ENCODE measurements around the gene CDK2. TPM values are rescaled to one million over a fixed set of nuclear protein-coding genes. Genes with fewer than 3 reads are reported as not detected.

CDK2 gene
- polyA plus RNA-seq, 1 of the 3 experiments (the other 2 are of a cell fraction) = 43.3 TPM

- no peaks in the 10 kb centered on the region for H3K9me2 ChIP-seq
- TF ChIP-seq SIN3A (IDR thresholded peaks at IDR 0.05; ENCODE audit: borderline replicate concordance, low read depth, low read length) = no peak
- peaks cover 7 to 9% of the 10 kb centered on the region in 2 experiments; a peak in 3 of 4 replicates for H3K4me1 ChIP-seq (ENCODE audit: control insufficient read depth in 1 of 2, insufficient read depth in 2 of 2, low read depth in 1 of 2, low read length in 1 of 2)
- peak overlapping the region; percentile 63 for H2AFZ ChIP-seq (ENCODE audit: low read depth)
- H3K79me2 ChIP-seq (ENCODE audit: insufficient read depth) = peaks cover 54% of the 10 kb centered on the region
- ChIA-PET CTCF (interaction anchor here (1.2 to 2.8 kb wide), 5 partner anchors 12 to 234 kb away, joined by 3 to 28 read pairs (median 9); partner anchors contain the start of gene SUOX), POLR2A (interaction anchor here (0.6 to 2.1 kb wide), 11 partner anchors 9 to 327 kb away, joined by 3 to 15 read pairs (median 5); partner anchors contain the start of genes CS, DNAJC14, IKZF4 and ORMDL2)
- H3K9ac ChIP-seq = peak overlapping the region; percentile 73
- H3K4me2 ChIP-seq = peak overlapping the region; percentile 81
- H3K27ac ChIP-seq (ENCODE audit: low read depth in 2 of 2, low read length in 1 of 2) = peak overlapping the region; percentile 24 to 94
- H3K4me3 ChIP-seq (ENCODE audit: low read depth in 2 of 2, low read length in 1 of 2) = peak overlapping the region; percentile 55 to 67
- H3K9me3 ChIP-seq = no peaks in the 10 kb centered on the region
- H3K36me3 ChIP-seq (replicated peaks in 1 of 2; ENCODE audit: control insufficient read depth in 1 of 2, insufficient read depth in 2 of 2, low read length in 1 of 2) = peaks cover 10 to 23% of the 10 kb centered on the region in 2 experiments
- no peak for DNase-seq
- H3K27me3 ChIP-seq (ENCODE audit: insufficient read depth) = no peaks in the 10 kb centered on the region
- no peaks in the 10 kb centered on the region for H4K20me1 ChIP-seq (ENCODE audit: insufficient read depth)
- H3F3A ChIP-seq (replicated peaks; ENCODE audit: insufficient read depth) = peaks cover 18% of the 10 kb centered on the region
- WGBS (ENCODE audit: low lambda C conversion rate) = 7% methylated on average over 18 of the region's 18 CpGs
These were observed 6.4 kb downstream of the CDK2 start for GRCh38 chr12:55972911-55973598.

DNA sequence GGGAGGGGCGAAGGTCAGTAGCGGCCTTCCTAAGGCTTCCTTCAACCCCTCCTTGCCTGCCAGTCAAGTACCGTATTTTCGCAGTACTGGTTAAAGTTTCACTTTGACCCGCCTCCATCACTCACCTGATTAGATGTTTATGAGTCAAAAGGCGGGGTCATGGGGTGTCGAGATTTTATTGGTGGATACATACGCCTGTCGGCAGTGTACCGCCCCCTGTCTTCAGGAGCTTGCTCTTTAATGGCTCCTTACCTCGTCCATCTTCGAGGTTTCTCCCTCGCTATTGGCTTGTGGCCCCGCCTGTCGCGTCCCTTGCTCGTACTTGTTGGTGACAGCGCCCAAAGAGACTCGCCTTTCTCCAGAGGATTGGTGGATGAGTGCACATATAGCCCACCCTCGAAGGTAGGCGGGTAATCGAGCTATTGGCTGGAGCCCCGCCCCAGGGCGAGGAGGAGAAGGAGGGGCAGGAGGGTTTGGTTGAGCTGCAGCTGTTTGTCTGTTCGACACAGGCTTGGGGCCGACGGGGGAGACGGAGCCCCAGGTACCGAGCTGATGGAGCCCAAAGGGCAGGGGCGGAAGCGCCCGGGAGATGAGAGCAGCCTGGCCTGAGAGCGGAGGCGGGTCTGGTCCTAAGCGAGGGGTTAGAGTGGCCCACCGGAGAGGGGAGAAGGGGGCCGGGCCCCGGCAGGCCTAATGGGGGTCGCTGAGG, 7.1 kb downstream of the CDK2 start, which contains the start of gene RAB5B:
Gene RAB5B, plus strand, starts transcription at position 480 of the 709 bp plus-strand sequence. CDS start 12,883 bp downstream, outside the sequence.
- DNase-seq = peak; percentile 94
- Histone ChIP-seq H3K27ac (ENCODE audit: low read depth in 2 of 2, low read length in 1 of 2) (peak within 1 kb of the TSS; percentile 83 to 94), H3K9me3 (no peaks in the 10 kb centered on the region), H3K27me3 (ENCODE audit: insufficient read depth) (no peaks in the 10 kb centered on the region), H3K4me2 (peak within 1 kb of the TSS; percentile 85), H3K79me2 (ENCODE audit: insufficient read depth) (peaks cover 55% of the 10 kb centered on the region), H3F3A (replicated peaks; ENCODE audit: insufficient read depth) (peaks cover 18% of the 10 kb centered on the region), H4K20me1 (ENCODE audit: insufficient read depth) (no peaks in the 10 kb centered on the region), H3K9ac (peak within 1 kb of the TSS; percentile 91), H3K9me2 (no peaks in the 10 kb centered on the region), H2AFZ (ENCODE audit: low read depth) (peak within 1 kb of the TSS; percentile 63), H3K4me3 (ENCODE audit: low read depth in 2 of 2, low read length in 1 of 2) (peak within 1 kb of the TSS; percentile 69 to 94), H3K36me3 (replicated peaks in 1 of 2; ENCODE audit: control insufficient read depth in 1 of 2, insufficient read depth in 2 of 2, low read length in 1 of 2) (peaks cover 10 to 20% of the 10 kb centered on the region in 2 experiments), H3K4me1 (ENCODE audit: control insufficient read depth in 1 of 2, insufficient read depth in 2 of 2, low read depth in 1 of 2, low read length in 1 of 2) (peaks cover 7% of the 10 kb centered on the region in 2 experiments; a peak in 3 of 4 replicates)
- ChIA-PET POLR2A (interaction anchor here (0.6 to 2.1 kb wide), 15 partner anchors 9 to 327 kb away, joined by 3 to 15 read pairs (median 4); partner anchors contain the start of genes CS, DNAJC14, IKZF4 and ORMDL2), CTCF (interaction anchor here (0.6 to 2.8 kb wide), 11 partner anchors 11 to 294 kb away, joined by 3 to 28 read pairs (median 4); partner anchors contain the start of gene SUOX)
- under 1% methylated on average over 34 of the region's 39 CpGs for WGBS (ENCODE audit: low lambda C conversion rate)
- TF ChIP-seq, protein P1, sequence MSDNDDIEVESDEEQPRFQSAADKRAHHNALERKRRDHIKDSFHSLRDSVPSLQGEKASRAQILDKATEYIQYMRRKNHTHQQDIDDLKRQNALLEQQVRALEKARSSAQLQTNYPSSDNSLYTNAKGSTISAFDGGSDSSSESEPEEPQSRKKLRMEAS (IDR thresholded peaks at IDR 0.05; ENCODE audit: low read depth) = peak; percentile 59; the same call in 1 of the 2 replicates
- TF ChIP-seq RAD21 (IDR thresholded peaks at IDR 0.05; ENCODE audit: low read length) = no peak
- no peak for TF ChIP-seq RXRA (IDR thresholded peaks at IDR 0.05; ENCODE audit: borderline replicate concordance, low read depth)
- TF ChIP-seq SMC3 (IDR thresholded peaks at IDR 0.05; ENCODE audit: low read depth, low read length) = no peak
- peak; percentile 55 for TF ChIP-seq GABPA (IDR thresholded peaks at IDR 0.05; ENCODE audit: low read depth)
- TF ChIP-seq YY1 (IDR thresholded peaks at IDR 0.05; ENCODE audit: low read depth) = peak; percentile 44; the same call in 1 of the 2 replicates
- no peak for TF ChIP-seq REST (IDR thresholded peaks at IDR 0.05; ENCODE audit: low read depth, low read length)
- TF ChIP-seq, protein P2, sequence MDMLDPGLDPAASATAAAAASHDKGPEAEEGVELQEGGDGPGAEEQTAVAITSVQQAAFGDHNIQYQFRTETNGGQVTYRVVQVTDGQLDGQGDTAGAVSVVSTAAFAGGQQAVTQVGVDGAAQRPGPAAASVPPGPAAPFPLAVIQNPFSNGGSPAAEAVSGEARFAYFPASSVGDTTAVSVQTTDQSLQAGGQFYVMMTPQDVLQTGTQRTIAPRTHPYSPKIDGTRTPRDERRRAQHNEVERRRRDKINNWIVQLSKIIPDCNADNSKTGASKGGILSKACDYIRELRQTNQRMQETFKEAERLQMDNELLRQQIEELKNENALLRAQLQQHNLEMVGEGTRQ (IDR thresholded peaks at IDR 0.05; ENCODE audit: borderline replicate concordance, low read depth, low read length) = no peak
- TF ChIP-seq FOXJ3 (CRISPR knock-in tag; IDR thresholded peaks at IDR 0.05) = no peak; the same call in 1 of the 2 replicates
- no peak for TF ChIP-seq NRF1 (IDR thresholded peaks at IDR 0.05; ENCODE audit: low read depth, low read length)
- no peak for TF ChIP-seq NFIC (IDR thresholded peaks at IDR 0.05; ENCODE audit: borderline replicate concordance)
- TF ChIP-seq EZH2phosphoT487 (IDR thresholded peaks at IDR 0.05; ENCODE audit: borderline replicate concordance, low read depth) = no peak
- TF ChIP-seq, protein P3, sequence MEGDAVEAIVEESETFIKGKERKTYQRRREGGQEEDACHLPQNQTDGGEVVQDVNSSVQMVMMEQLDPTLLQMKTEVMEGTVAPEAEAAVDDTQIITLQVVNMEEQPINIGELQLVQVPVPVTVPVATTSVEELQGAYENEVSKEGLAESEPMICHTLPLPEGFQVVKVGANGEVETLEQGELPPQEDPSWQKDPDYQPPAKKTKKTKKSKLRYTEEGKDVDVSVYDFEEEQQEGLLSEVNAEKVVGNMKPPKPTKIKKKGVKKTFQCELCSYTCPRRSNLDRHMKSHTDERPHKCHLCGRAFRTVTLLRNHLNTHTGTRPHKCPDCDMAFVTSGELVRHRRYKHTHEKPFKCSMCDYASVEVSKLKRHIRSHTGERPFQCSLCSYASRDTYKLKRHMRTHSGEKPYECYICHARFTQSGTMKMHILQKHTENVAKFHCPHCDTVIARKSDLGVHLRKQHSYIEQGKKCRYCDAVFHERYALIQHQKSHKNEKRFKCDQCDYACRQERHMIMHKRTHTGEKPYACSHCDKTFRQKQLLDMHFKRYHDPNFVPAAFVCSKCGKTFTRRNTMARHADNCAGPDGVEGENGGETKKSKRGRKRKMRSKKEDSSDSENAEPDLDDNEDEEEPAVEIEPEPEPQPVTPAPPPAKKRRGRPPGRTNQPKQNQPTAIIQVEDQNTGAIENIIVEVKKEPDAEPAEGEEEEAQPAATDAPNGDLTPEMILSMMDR (IDR thresholded peaks at IDR 0.05) = no peak
- TF ChIP-seq, protein P4, sequence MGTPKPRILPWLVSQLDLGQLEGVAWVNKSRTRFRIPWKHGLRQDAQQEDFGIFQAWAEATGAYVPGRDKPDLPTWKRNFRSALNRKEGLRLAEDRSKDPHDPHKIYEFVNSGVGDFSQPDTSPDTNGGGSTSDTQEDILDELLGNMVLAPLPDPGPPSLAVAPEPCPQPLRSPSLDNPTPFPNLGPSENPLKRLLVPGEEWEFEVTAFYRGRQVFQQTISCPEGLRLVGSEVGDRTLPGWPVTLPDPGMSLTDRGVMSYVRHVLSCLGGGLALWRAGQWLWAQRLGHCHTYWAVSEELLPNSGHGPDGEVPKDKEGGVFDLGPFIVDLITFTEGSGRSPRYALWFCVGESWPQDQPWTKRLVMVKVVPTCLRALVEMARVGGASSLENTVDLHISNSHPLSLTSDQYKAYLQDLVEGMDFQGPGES (IDR thresholded peaks at IDR 0.05; ENCODE audit: low read depth, low read length) = peak; percentile 95
- TF ChIP-seq SIN3A (IDR thresholded peaks at IDR 0.05; ENCODE audit: borderline replicate concordance, low read depth, low read length) = peak; percentile 57; the same call in 1 of the 2 replicates
